Measurements from ENCODE around the gene NHLRC4.

The NHLRC4 gene

DNA sequence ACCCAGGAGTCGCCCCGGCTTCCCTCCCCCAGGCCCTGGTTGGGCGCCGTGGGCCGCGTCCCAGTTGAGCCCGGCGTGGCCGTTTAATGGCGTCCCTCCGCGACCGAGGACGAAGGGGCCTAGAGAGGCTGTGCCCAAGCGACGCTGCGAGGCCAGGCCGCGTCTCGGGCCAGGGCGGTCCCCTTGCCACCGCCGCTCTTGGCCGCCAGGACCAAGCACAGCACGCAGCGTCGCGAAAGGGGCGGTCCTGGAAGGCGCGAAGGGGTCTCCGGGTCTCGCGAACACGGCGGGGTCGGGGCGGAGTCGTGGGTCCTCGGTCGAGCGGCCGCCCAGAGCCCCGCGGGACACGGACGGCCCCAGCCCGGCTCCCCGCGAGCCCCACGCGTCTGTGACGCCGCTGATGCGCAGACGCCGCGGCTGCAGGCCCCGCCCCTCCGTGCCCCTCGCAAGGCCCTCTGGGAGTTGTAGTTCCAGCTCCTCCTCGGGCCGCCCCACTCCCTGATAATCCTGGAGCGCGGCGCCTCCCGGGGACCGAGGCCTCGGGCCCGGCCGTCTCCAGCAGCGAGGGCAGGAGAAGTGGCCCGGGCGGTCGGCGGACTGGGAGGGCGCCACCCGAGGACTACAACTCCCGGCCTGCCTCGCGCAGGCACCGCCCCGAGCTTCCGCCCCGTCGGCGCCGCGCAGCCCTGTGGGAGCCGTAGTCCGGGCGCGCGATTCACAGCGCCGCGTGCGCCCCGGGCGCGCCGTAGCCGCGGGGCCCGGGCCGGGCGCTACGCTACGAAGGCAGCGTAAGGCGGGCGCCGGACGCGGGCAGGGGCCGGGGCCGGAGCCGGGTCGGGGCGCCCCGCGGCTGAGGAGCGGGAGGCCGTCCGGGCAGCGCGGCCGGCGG is 39.5 kb upstream of the NHLRC4 start, which contains the start of gene CAPN15:
Gene CAPN15 (plus strand): TSS at position 698 of the 889 bp plus-strand sequence. CDS start 19,127 bp downstream, outside the sequence.
- Histone ChIP-seq H3K36me3 (ENCODE audit: control insufficient read depth, low read length) (peaks cover 31% of the 10 kb centered on the region), H3K27me3 (ENCODE audit: control insufficient read depth, low read length) (no peaks in the 10 kb centered on the region), H3F3A (ENCODE audit: control insufficient read depth, insufficient read depth) (peaks cover 5% of the 10 kb centered on the region), H3K4me2 (ENCODE audit: low read length) (peak within 1 kb of the TSS; percentile 81), H3K9me2 (replicated peaks; ENCODE audit: control insufficient read depth, low read length) (no peaks in the 10 kb centered on the region), H3K27ac (ENCODE audit: low read depth, low read length) (peak within 1 kb of the TSS; percentile 46), H3K9me3 (ENCODE audit: control insufficient read depth, insufficient read depth, low read length) (no peaks in the 10 kb centered on the region), H4K20me1 (ENCODE audit: control insufficient read depth, insufficient read depth, low read depth, low read length) (peaks cover 14% of the 10 kb centered on the region), H3K4me3 (ENCODE audit: low read length) (peak within 1 kb of the TSS; percentile 83), H3K4me1 (ENCODE audit: control insufficient read depth, low read length) (peaks cover 39% of the 10 kb centered on the region), H3K79me2 (ENCODE audit: control insufficient read depth, low read length) (peaks cover 76% of the 10 kb centered on the region)
- TF ChIP-seq, protein P1, sequence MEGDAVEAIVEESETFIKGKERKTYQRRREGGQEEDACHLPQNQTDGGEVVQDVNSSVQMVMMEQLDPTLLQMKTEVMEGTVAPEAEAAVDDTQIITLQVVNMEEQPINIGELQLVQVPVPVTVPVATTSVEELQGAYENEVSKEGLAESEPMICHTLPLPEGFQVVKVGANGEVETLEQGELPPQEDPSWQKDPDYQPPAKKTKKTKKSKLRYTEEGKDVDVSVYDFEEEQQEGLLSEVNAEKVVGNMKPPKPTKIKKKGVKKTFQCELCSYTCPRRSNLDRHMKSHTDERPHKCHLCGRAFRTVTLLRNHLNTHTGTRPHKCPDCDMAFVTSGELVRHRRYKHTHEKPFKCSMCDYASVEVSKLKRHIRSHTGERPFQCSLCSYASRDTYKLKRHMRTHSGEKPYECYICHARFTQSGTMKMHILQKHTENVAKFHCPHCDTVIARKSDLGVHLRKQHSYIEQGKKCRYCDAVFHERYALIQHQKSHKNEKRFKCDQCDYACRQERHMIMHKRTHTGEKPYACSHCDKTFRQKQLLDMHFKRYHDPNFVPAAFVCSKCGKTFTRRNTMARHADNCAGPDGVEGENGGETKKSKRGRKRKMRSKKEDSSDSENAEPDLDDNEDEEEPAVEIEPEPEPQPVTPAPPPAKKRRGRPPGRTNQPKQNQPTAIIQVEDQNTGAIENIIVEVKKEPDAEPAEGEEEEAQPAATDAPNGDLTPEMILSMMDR (IDR thresholded peaks at IDR 0.05; ENCODE audit: low read depth, low read length, poor library complexity, severe bottlenecking): no peak
- no peak for TF ChIP-seq EZH2phosphoT487 (IDR thresholded peaks at IDR 0.05; ENCODE audit: borderline replicate concordance, low read length)

DNA sequence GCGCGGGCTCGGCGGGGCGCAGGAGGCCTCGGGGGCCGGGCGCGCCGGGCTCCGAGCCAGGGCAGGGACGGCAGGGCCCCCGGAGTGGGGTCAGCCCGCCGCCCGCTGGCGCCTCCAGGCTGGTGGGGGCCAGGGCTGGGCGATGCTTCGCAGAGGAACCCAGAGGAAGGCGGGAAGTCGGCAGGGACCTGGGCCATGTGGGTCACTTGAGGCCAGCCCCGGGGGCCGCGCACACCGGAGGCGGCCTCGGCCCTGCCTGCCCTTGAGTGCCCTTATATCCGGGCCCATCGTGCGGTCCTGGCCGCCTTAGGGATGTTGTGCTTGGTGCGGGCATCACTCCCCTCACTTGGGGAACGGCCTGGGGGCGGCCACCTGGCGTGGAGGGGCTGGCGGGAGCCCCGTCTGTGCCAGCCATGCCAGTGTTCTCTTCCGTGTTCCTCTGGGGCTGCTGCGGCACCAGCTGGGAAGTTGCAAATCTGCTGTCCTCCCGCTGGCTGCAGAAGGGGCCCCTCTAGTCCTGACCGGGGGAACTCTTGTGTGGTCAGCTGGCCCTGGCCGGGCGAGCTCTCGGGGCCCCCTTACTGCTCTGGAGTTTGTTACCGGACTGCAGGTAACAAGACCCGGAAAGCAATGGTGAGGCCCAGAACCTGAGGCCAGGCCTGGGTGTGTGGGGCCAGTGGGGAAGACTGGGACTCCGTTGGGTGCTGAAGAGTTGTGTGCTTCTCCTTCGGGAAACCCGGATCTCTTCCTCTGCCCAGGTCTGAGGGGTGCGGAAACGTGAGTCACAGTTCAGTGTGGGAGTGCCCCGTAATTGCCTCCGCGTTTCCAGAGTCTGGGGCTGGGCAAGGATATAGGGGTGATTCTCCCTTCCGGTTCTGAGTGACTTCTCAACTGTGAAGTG is 38.4 kb upstream of the NHLRC4 start:
- peak overlapping the region; percentile 41 for H3K27ac ChIP-seq (ENCODE audit: low read depth, low read length)
- peaks cover 86% of the 10 kb centered on the region for H3K79me2 ChIP-seq (ENCODE audit: control insufficient read depth, low read length)
- H3K27me3 ChIP-seq (ENCODE audit: control insufficient read depth, low read length): no peaks in the 10 kb centered on the region
- H3K36me3 ChIP-seq (ENCODE audit: control insufficient read depth, low read length): peaks cover 31% of the 10 kb centered on the region
- H3K9me2 ChIP-seq (replicated peaks; ENCODE audit: control insufficient read depth, low read length): no peaks in the 10 kb centered on the region
- H4K20me1 ChIP-seq (ENCODE audit: control insufficient read depth, insufficient read depth, low read depth, low read length): peaks cover 14% of the 10 kb centered on the region
- H3K4me2 ChIP-seq (ENCODE audit: low read length): peak overlapping the region; percentile 68
- TF ChIP-seq, protein P1 (IDR thresholded peaks at IDR 0.05; ENCODE audit: low read depth, low read length, poor library complexity, severe bottlenecking): no peak
- TF ChIP-seq EZH2phosphoT487 (IDR thresholded peaks at IDR 0.05; ENCODE audit: borderline replicate concordance, low read length): no peak
- H3K4me3 ChIP-seq (ENCODE audit: low read length): peak overlapping the region; percentile 83
- peaks cover 5% of the 10 kb centered on the region for H3F3A ChIP-seq (ENCODE audit: control insufficient read depth, insufficient read depth)
- no peaks in the 10 kb centered on the region for H3K9me3 ChIP-seq (ENCODE audit: control insufficient read depth, insufficient read depth, low read length)
- peaks cover 38% of the 10 kb centered on the region for H3K4me1 ChIP-seq (ENCODE audit: control insufficient read depth, low read length)

DNA sequence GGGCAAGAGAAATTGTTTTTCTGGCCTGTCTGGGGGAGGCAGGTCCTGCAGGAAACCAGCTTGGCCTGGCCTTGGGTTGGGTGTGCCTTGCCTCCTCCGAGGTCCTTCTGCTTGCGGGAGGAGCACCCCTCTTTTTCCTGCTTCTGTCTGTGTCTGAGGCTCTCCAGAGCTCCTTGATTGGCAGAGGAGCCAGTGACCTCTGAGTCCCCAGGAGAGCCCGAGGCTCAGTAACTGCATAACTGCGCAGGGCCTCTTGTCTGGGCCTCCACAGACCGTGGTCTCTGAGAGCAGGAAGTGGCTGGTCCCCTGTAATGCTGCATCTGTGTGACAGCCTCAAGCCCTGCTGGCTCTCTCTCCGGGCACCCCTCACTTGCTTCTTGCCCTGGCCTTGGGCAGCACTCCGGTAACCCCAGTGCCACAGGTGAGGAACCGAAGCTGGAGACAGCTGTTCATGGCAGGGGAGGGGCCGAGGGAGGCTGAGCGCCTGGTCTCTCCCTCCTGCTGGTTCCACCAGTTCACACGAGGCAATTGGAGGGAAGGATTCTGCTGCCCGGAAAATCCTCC is 37.7 kb upstream of the NHLRC4 start:
- Histone ChIP-seq H3F3A (ENCODE audit: control insufficient read depth, insufficient read depth) (peaks cover 5% of the 10 kb centered on the region), H3K4me1 (ENCODE audit: control insufficient read depth, low read length) (peaks cover 33% of the 10 kb centered on the region), H3K9me3 (ENCODE audit: control insufficient read depth, insufficient read depth, low read length) (no peaks in the 10 kb centered on the region), H3K79me2 (ENCODE audit: control insufficient read depth, low read length) (peaks cover 91% of the 10 kb centered on the region), H3K27me3 (ENCODE audit: control insufficient read depth, low read length) (no peaks in the 10 kb centered on the region), H3K4me2 (ENCODE audit: low read length) (peak overlapping the region; percentile 68), H3K27ac (ENCODE audit: low read depth, low read length) (peak overlapping the region; percentile 41), H3K9me2 (replicated peaks; ENCODE audit: control insufficient read depth, low read length) (no peaks in the 10 kb centered on the region), H3K4me3 (ENCODE audit: low read length) (peak overlapping the region; percentile 83), H3K36me3 (ENCODE audit: control insufficient read depth, low read length) (peaks cover 35% of the 10 kb centered on the region), H4K20me1 (ENCODE audit: control insufficient read depth, insufficient read depth, low read depth, low read length) (peaks cover 14% of the 10 kb centered on the region)
- no peak for TF ChIP-seq EZH2phosphoT487 (IDR thresholded peaks at IDR 0.05; ENCODE audit: borderline replicate concordance, low read length)
- TF ChIP-seq, protein P1 (IDR thresholded peaks at IDR 0.05; ENCODE audit: low read depth, low read length, poor library complexity, severe bottlenecking): no peak
